Adrenal gland (tissue), 5 donors: Measurements from ENCODE around the gene PLAC8L1.

Experiments
- CTCF ChIP-seq, 6 experiments: fragments of 450-650 bp in 4 of 6; fragments of 200-600 bp in 2 of 6; sonication (generic) in 1 of 6; IDR thresholded peaks; 1 replicate in 5 of 6; 2 replicates in 1 of 6; pipeline versions ENCODE4 v1.5.1 to v1.8.0; 2016 to 2021; ENCODE audit warnings: antibody characterized with exemption in 6 of 6, mild to moderate bottlenecking in 2 of 6, moderate library complexity in 1 of 6
- POLR2A ChIP-seq, 2 donors: fragments of 450-650 bp; IDR thresholded peaks; one replicate each; pipeline ENCODE4 v1.6.1; 2017; ENCODE audit warnings: antibody characterized with exemption in 2 of 2, mild to moderate bottlenecking in 2 of 2, moderate library complexity in 1 of 2
- donor health status: DM: no; HTN: no; CAD: no.

DNA sequence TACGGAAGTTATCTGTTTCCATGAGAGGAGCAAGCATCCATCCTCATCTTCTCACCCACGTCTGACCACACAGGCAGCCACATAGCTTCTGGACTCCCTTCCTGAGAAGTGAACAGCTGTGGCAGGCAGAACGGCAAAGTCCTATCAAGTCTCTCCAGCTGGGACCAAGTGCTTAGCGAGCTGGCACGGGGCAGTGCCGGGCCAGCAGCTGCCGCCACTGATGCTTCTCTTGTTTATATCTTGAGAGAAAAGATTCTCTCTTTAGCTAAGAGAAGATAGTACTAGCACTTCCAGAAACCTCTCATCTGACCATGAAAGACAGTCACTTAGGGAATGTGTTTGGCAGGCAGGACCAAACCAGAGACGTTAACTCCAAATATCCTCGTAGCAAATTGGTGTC lies 37.2 kb downstream of the PLAC8L1 start:
- TF ChIP-seq CTCF (IDR thresholded peaks at IDR 0.05) (no peak), POLR2A (IDR thresholded peaks at IDR 0.05) (no peak)
